Epithelial cell of esophagus (primary cell): ENCODE results near the gene RANBP10.

Experiments
- DNase-seq: peaks from one replicate; pipeline ENCODE4 v3.0.0; 2010; ENCODE audit warnings: low read depth
- H3K4me3 ChIP-seq: 2 replicates; pipeline ENCODE4 v1.5.1; 2011; ENCODE audit warnings: mild to moderate bottlenecking, low read length, control low read depth
- TF ChIP-seq, protein P1 (sequence below): IDR thresholded peaks from 2 replicates; pipeline ENCODE4 v1.5.1; 2011; ENCODE audit warnings: low read depth, mild to moderate bottlenecking, low read length, control low read depth, inconsistent platforms; ENCODE audit not compliant: insufficient read depth; ENCODE audit errors: missing control alignments

The RANBP10 gene

DNA sequence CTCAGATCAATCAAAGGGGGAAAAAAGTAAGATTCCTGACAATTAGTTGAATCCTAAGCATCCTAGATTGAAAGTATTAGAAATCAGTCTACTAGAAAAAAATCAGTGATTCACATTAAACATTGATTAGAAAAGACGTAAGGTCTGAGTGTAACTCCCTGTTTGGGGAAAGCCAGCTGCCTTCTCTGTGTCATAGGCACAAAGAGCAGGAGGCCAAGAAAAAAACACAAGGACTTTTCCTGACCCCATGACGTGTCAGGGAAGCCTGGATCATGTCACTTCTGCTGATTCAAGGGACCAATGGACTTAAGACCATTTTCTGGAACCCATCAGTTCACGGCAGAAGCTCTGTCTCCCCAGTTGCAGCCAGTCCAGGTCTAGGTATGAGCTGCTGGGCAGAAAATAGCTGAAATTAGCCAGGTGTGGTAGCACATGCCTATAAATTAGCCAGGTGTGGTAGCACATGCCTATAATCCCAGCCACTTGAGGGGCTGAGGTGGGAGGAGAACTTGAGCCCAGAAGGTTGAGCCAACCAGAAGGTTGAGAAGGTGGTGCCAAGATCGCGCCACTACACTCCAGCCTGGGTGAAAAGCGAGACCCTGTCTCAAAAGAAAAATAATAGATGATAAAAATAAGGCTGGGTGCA, 35.9 kb downstream of the RANBP10 start:
- no peak overlapping the region for H3K4me3 ChIP-seq
- DNase-seq, result no peak
- TF ChIP-seq, protein P1, sequence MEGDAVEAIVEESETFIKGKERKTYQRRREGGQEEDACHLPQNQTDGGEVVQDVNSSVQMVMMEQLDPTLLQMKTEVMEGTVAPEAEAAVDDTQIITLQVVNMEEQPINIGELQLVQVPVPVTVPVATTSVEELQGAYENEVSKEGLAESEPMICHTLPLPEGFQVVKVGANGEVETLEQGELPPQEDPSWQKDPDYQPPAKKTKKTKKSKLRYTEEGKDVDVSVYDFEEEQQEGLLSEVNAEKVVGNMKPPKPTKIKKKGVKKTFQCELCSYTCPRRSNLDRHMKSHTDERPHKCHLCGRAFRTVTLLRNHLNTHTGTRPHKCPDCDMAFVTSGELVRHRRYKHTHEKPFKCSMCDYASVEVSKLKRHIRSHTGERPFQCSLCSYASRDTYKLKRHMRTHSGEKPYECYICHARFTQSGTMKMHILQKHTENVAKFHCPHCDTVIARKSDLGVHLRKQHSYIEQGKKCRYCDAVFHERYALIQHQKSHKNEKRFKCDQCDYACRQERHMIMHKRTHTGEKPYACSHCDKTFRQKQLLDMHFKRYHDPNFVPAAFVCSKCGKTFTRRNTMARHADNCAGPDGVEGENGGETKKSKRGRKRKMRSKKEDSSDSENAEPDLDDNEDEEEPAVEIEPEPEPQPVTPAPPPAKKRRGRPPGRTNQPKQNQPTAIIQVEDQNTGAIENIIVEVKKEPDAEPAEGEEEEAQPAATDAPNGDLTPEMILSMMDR, result no peak

GRCh38 chr16:67767953-67768352, 38.4 kb downstream of the RANBP10 start:
- DNase-seq, result peak; percentile 76
- no peak overlapping the region for H3K4me3 ChIP-seq
- TF ChIP-seq, protein P1, result no peak

- DNase-seq, result no peak
- H3K4me3 ChIP-seq, result no peak overlapping the region
- TF ChIP-seq, protein P1, result no peak
Observed at GRCh38 chr16:67766291-67766690, 40.1 kb downstream of the RANBP10 start.

DNA sequence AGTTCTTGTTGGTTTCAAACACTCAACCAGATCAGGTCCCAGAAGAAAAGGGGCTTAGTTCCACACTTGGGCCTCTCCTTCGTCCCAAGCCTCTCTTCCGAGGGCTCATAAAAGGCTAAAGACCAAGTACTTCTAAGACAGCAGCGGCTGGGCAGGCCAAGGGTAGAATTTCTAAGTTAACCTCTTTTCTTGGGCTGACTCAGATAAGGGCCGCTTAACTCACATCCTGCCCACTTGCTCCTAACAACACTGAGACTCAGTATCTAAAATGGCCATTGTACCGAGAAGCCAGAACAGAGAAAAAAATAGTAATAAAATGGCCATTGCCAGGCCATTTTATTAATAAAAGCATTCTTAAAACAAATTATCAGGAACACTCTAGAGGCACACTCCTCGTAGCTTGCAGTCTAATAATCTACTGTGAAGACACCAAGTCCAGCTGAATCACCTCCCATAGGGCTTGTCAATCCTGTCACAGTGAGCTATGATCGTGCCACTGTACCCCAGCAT, 42.1 kb downstream of the RANBP10 start:
- no peak for DNase-seq
- TF ChIP-seq, protein P1, result no peak
- no peak overlapping the region for H3K4me3 ChIP-seq

GRCh38 chr16:67763066-67763465, 43.3 kb downstream of the RANBP10 start:
- no peak overlapping the region for H3K4me3 ChIP-seq
- TF ChIP-seq, protein P1, result no peak
- no peak for DNase-seq

- DNase-seq, result peak; percentile 30
- H3K4me3 ChIP-seq, result no peak overlapping the region
- TF ChIP-seq, protein P1, result no peak
Observed at GRCh38 chr16:67762385-67762784, 44.0 kb downstream of the RANBP10 start.

- TF ChIP-seq, protein P1, result no peak
- no peak overlapping the region for H3K4me3 ChIP-seq
- no peak for DNase-seq
Observed at GRCh38 chr16:67761924-67762323, 44.4 kb downstream of the RANBP10 start.
